Activated CD4-positive, alpha-beta memory T cell treated with anti-CD3 and anti-CD28 coated beads for 36 hours (primary cell): ENCODE measurements around the gene KLRF1. TPM values are rescaled to one million over a fixed set of nuclear protein-coding genes. Genes with fewer than 3 reads are reported as not detected.
"Not testable (repeated sequence)": the region's sequence is repeated elsewhere in the genome, so short reads cannot be mapped to it uniquely, and the experiment has no call there.

Experiments used
- CTCF ChIA-PET: fragments of 350-600 bp; sonication (Branson Sonifier 250); formaldehyde crosslinking; loops from one replicate; lab custom pipeline; 2021; ENCODE audit warnings: antibody characterized with exemption, inconsistent platforms; lab: Charles Lee
- POLR2A ChIA-PET: fragments of 350-600 bp; sonication (Branson Sonifier 250); formaldehyde crosslinking; loops from one replicate; lab custom pipeline; 2021; ENCODE audit warnings: antibody characterized with exemption; lab: Charles Lee
- DNase-seq: peaks from one replicate; pipeline ENCODE4 v3.0.0-alpha.2; 2020
- H3K27ac Mint-ChIP-seq: one replicate; pipeline ENCODE4 v1.8.0; 2021; ENCODE audit warnings: mixed read lengths
- H3K27me3 Mint-ChIP-seq: one replicate; pipeline ENCODE4 v1.8.0; 2021; ENCODE audit warnings: mixed read lengths
- H3K36me3 Mint-ChIP-seq: one replicate; pipeline ENCODE4 v1.8.0; 2021; ENCODE audit warnings: mixed read lengths
- H3K4me1 Mint-ChIP-seq: one replicate; pipeline ENCODE4 v1.8.0; 2021; ENCODE audit warnings: low read depth, mixed read lengths
- H3K4me3 Mint-ChIP-seq: one replicate; pipeline ENCODE4 v1.8.0; 2021; ENCODE audit warnings: mild to moderate bottlenecking, mixed read lengths
- H3K9me3 Mint-ChIP-seq: one replicate; pipeline ENCODE4 v1.8.0; 2021; ENCODE audit warnings: mixed read lengths
- intact Hi-C: fragments of 100-400 bp; cut with micrococcal nuclease; formaldehyde crosslinking; loops from one replicate; pipeline ENCODE4 v1.15.1; 2023
- total RNA-seq, 2 experiments: library from RNA; stranded (reverse); gene quantifications; one replicate each; pipeline ENCODE4 v1.2.3, GENCODE V29; 2021

The KLRF1 gene
- total RNA-seq, 2 experiments from 2014 or later = not detected

GRCh38 chr12:9869307-9870161 lies 42.3 kb downstream of the KLRF1 start, which contains the start of gene CLEC2B:
Gene CLEC2B (minus strand): TSS chr12:9869354.
- ChIA-PET POLR2A (interaction anchor here (0.7 to 6.3 kb wide), 6 partner anchors 12 to 222 kb away, joined by 4 to 214 read pairs (median 4); partner anchors contain the start of gene CD69), CTCF (interaction anchor here (1.0 to 3.7 kb wide), 7 partner anchors 55 to 127 kb away, joined by 3 to 23 read pairs (median 10); no protein-coding TSS in a partner anchor)
- no peaks in the 10 kb centered on the region for H3K27me3 Mint-ChIP-seq
- peak within 1 kb of the TSS; percentile 82 for H3K4me3 Mint-ChIP-seq
- intact Hi-C loops = loop anchor here (1.0 to 10.0 kb wide), 8 partner anchors 55 to 745 kb away; partner anchors contain the start of genes GABARAPL1 and MAGOHB
- H3K27ac Mint-ChIP-seq = peak within 1 kb of the TSS; percentile 93
- H3K4me1 Mint-ChIP-seq = peaks cover 19% of the 10 kb centered on the region
- no peaks in the 10 kb centered on the region for H3K9me3 Mint-ChIP-seq
- peaks cover 2% of the 10 kb centered on the region for H3K36me3 Mint-ChIP-seq
- peak; percentile 41 for DNase-seq

GRCh38 chr12:9870286-9870866 lies 43.1 kb downstream of the KLRF1 start:
- Mint-ChIP-seq H3K27ac (peak overlapping the region; percentile 93), H3K4me3 (peak overlapping the region; percentile 82), H3K4me1 (peaks cover 16% of the 10 kb centered on the region), H3K9me3 (no peaks in the 10 kb centered on the region), H3K36me3 (peaks cover 2% of the 10 kb centered on the region), H3K27me3 (no peaks in the 10 kb centered on the region)
- DNase-seq = no peak
- intact Hi-C loops = no loop called here
- CTCF ChIA-PET = interaction anchor here (1.4 to 3.7 kb wide), 5 partner anchors 54 to 120 kb away, joined by 4 to 23 read pairs (median 8); no protein-coding TSS in a partner anchor
- POLR2A ChIA-PET = no interaction called here

- no peak overlapping the region for H3K4me3 Mint-ChIP-seq
- CTCF ChIA-PET = interaction anchor here (1.0 to 3.7 kb wide), 5 partner anchors 55 to 122 kb away, joined by 3 to 23 read pairs (median 8); no protein-coding TSS in a partner anchor
- H3K27me3 Mint-ChIP-seq = no peaks in the 10 kb centered on the region
- no peak overlapping the region for H3K27ac Mint-ChIP-seq
- POLR2A ChIA-PET = no interaction called here
- intact Hi-C loops = no loop called here
- H3K4me1 Mint-ChIP-seq = peaks cover 16% of the 10 kb centered on the region
- DNase-seq = no peak
- no peaks in the 10 kb centered on the region for H3K9me3 Mint-ChIP-seq
- H3K36me3 Mint-ChIP-seq = no peaks in the 10 kb centered on the region
Measured at GRCh38 chr12:9872162-9872561, 44.9 kb downstream of the KLRF1 start.

GRCh38 chr12:9872742-9873141 lies 45.5 kb downstream of the KLRF1 start:
- intact Hi-C loops = no loop called here
- ChIA-PET CTCF (interaction anchor here (1.0 to 3.7 kb wide), 5 partner anchors 56 to 122 kb away, joined by 3 to 23 read pairs (median 8); no protein-coding TSS in a partner anchor), POLR2A (no interaction called here)
- Mint-ChIP-seq H3K36me3 (no peaks in the 10 kb centered on the region), H3K9me3 (no peaks in the 10 kb centered on the region), H3K27ac (no peak overlapping the region), H3K4me1 (peaks cover 16% of the 10 kb centered on the region), H3K27me3 (no peaks in the 10 kb centered on the region), H3K4me3 (no peak overlapping the region)
- DNase-seq = no peak

- H3K9me3 Mint-ChIP-seq, intact Hi-C loops, DNase-seq, POLR2A ChIA-PET, H3K36me3 Mint-ChIP-seq, H3K4me3 Mint-ChIP-seq, H3K4me1 Mint-ChIP-seq, H3K27me3 Mint-ChIP-seq, H3K27ac Mint-ChIP-seq: not testable (repeated sequence)
- CTCF ChIA-PET = interaction anchor here (1.1 kb wide), 1 partner anchor 127 kb away, joined by 3 read pairs; no protein-coding TSS in a partner anchor
Measured at GRCh38 chr12:9876120-9876519, 48.8 kb downstream of the KLRF1 start.

- DNase-seq = no peak
- intact Hi-C loops = no loop called here
- ChIA-PET POLR2A (no interaction called here), CTCF (interaction anchor here (1.1 to 1.2 kb wide), 2 partner anchors 29 to 130 kb away, joined by 3 to 4 read pairs; no protein-coding TSS in a partner anchor)
- Mint-ChIP-seq H3K27me3 (no peaks in the 10 kb centered on the region), H3K4me1 (peaks cover 2% of the 10 kb centered on the region), H3K36me3 (no peaks in the 10 kb centered on the region), H3K4me3 (no peak overlapping the region), H3K27ac (no peak overlapping the region), H3K9me3 (no peaks in the 10 kb centered on the region)
Measured at GRCh38 chr12:9880532-9881078, 53.3 kb downstream of the KLRF1 start.

GRCh38 chr12:9881246-9881645 lies 54.0 kb downstream of the KLRF1 start, which contains the start of gene KLRF2:
Gene KLRF2 (plus strand): TSS chr12:9881489. CDS start chr12:9881596, 107 bp downstream.
- Mint-ChIP-seq H3K9me3 (no peaks in the 10 kb centered on the region), H3K4me1 (peaks cover 2% of the 10 kb centered on the region), H3K27me3 (no peaks in the 10 kb centered on the region), H3K4me3 (no peak within 1 kb of the TSS), H3K36me3 (no peaks in the 10 kb centered on the region), H3K27ac (no peak within 1 kb of the TSS)
- ChIA-PET POLR2A (no interaction called here), CTCF (no interaction called here)
- intact Hi-C loops = no loop called here
- DNase-seq = no peak

GRCh38 chr12:9881988-9882387 lies 54.7 kb downstream of the KLRF1 start:
- intact Hi-C loops = no loop called here
- ChIA-PET POLR2A (no interaction called here), CTCF (no interaction called here)
- Mint-ChIP-seq H3K9me3 (no peaks in the 10 kb centered on the region), H3K36me3 (no peaks in the 10 kb centered on the region), H3K4me1 (peaks cover 2% of the 10 kb centered on the region), H3K4me3 (no peak overlapping the region), H3K27ac (no peak overlapping the region), H3K27me3 (no peaks in the 10 kb centered on the region)
- no peak for DNase-seq

GRCh38 chr12:9883175-9883574 lies 55.9 kb downstream of the KLRF1 start:
- H3K4me3 Mint-ChIP-seq = no peak overlapping the region
- H3K9me3 Mint-ChIP-seq = no peaks in the 10 kb centered on the region
- H3K27ac Mint-ChIP-seq = no peak overlapping the region
- H3K4me1 Mint-ChIP-seq = peaks cover 2% of the 10 kb centered on the region
- DNase-seq = no peak
- ChIA-PET POLR2A (no interaction called here), CTCF (no interaction called here)
- no peaks in the 10 kb centered on the region for H3K27me3 Mint-ChIP-seq
- intact Hi-C loops = no loop called here
- H3K36me3 Mint-ChIP-seq = no peaks in the 10 kb centered on the region

- Mint-ChIP-seq H3K27me3 (no peaks in the 10 kb centered on the region), H3K27ac (no peak overlapping the region), H3K36me3 (no peaks in the 10 kb centered on the region), H3K4me3 (no peak overlapping the region), H3K4me1 (peaks cover 5% of the 10 kb centered on the region), H3K9me3 (no peaks in the 10 kb centered on the region)
- ChIA-PET POLR2A (no interaction called here), CTCF (no interaction called here)
- intact Hi-C loops = no loop called here
- DNase-seq = no peak
Measured at GRCh38 chr12:9888665-9889273, 61.5 kb downstream of the KLRF1 start.
